GM19372 (cell line): ENCODE results near the gene ARNT2.
"Not testable (repeated sequence)": the region's sequence is repeated elsewhere in the genome, so short reads cannot be mapped to it uniquely, and the experiment has no call there.

Experiments used
- ATAC-seq: cut with Tn5 transposase; IDR thresholded peaks from one replicate; pipeline ENCODE4 v1.9.1; 2021; ENCODE audit warnings: mild to moderate bottlenecking, low read depth, moderate library complexity; ENCODE audit not compliant: unreplicated experiment

ARNT2 gene

GRCh38 chr15:80508783-80509182, 104.6 kb downstream of the ARNT2 start:
- ATAC-seq: no peak

DNA sequence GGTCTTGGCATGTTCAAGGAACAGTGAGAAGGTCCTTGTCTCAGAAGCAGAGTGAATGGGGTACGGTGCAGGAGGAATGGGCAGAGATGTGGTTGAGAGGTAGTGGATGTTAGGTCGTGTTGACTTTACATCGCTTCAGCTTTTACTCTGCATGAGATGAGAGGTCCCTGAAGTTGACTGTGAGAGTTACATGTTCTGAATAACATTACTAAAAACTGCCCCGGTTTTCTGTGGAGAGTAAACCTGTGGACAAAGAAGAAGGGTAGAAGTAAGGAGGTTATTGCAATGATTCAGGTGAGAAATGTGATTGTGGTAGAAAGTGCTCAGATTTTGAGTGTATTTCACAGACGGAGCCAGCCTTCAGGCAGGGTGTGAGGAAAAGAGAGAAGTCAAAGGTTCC, 105.6 kb downstream of the ARNT2 start:
- no peak for ATAC-seq

DNA sequence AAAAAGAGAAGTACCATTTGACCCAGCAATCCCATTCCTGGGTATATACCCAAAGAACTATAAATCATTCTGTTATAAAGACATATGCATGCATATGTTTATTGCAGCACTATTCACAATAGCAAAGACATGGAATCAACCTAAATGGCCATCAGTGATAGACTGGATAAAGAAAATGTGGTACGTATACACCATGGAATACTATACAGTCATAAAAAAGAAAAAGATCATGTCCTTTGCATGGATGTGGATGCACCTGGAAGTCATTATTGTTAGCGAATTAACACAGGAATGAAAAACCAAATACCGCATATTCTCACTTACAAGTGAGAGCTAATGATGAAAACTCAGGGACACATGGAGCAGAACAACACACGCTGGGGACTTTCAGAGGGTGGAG, 106.8 kb downstream of the ARNT2 start:
- ATAC-seq: not testable (repeated sequence)

GRCh38 chr15:80512726-80513660, 108.8 kb downstream of the ARNT2 start:
- ATAC-seq: no peak

- no peak for ATAC-seq
Measured at GRCh38 chr15:80514071-80514780, 110.0 kb downstream of the ARNT2 start.

DNA sequence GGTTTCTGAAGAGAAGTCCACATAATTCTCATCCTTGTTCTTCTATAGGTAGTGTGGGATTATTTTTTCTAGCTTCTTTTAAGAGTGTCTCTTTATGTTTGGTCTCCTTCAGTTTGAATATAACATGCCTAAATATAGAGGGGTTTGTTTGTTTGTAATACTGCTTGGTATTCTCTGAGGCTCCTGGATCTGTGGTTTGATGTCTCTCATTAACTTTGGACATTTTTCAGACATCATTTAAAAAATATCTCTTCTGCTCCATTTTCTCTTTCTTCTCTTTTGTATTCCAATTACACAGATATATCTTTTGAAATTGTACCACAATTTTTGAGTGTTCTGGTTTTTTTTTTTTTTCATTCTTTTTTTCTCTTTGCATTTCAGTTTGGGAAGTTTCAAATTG, 113.1 kb downstream of the ARNT2 start:
- no peak for ATAC-seq

- no peak for ATAC-seq
Measured at GRCh38 chr15:80518522-80518921, 114.3 kb downstream of the ARNT2 start.

DNA sequence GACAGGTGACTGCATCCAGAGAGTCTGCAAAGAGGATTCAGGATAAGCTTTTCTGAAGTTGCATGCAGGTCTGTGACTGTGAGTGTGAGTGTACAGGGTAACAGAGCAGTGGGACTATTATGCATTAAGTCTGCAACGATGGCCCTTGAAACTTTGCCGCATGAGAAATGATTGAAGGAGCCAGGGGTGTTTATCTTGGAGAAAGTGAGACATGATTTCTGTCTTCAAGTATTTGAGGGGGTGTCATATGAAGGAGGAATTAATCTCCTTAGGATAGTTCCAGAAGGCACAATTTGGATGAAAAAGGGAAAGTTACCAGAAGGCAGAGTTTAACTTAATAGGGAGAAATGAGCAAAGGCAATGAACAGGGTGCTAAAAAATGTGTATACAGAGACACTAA, 119.6 kb downstream of the ARNT2 start:
- no peak for ATAC-seq

DNA sequence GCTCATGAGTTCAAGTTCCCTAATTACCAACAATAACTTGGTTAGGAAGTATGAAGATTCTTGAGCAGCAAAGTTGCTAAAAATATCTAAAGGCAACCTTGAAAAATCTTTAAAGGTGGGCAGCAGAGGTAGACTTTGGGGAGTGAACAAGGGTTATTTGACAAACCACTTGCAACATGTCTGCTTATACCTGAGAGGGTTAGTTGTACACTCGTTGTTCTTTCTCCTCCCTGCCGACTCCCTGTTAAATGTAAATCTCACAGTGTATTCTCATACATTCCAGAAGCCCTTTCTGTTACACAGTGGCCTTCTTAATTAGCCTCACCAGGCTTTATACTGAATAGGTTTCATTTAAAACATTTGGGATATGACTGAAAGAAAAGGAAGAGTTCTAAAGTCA, 121.7 kb downstream of the ARNT2 start:
- no peak for ATAC-seq

DNA sequence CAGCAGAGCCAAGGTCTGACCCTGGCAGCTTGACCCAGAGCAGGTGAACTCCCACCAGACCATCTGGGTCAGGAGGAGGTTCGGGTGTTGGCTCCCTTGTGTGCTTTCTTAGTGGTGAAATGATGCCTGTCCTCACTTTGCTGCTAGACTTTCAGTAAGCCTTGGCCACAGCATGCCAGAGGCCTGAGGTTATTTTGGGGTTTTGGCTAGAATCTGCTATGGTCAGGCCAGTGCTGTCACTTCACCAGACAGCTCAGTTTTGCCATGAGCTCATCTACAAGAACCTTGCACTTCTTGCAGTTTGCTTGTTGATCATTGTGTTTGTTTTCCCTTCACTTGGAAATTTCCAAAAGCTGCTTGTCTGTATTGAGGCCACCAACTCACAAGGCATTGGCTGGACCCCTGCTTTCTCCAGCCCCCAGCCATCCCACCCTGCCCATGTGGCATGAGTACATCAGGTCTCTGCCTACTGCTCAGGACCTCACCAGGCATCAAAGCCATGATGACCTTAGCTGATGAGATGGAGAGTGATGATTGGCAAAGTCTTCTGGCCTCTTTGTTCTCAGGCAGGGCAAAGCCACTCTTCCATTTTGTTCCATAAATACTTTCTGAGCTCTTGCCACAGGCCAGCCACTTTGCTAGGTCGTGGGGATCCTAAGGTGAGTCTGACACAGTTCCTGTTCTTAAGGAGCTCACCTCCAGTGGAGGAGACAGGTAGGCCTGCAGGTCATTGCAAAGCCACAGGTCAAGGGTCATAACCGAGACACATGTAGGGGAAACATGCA, 122.6 kb downstream of the ARNT2 start:
- ATAC-seq: no peak

- no peak for ATAC-seq
Measured at GRCh38 chr15:80527406-80527805, 123.2 kb downstream of the ARNT2 start.

- no peak for ATAC-seq
Measured at GRCh38 chr15:80527961-80528360, 123.8 kb downstream of the ARNT2 start.

DNA sequence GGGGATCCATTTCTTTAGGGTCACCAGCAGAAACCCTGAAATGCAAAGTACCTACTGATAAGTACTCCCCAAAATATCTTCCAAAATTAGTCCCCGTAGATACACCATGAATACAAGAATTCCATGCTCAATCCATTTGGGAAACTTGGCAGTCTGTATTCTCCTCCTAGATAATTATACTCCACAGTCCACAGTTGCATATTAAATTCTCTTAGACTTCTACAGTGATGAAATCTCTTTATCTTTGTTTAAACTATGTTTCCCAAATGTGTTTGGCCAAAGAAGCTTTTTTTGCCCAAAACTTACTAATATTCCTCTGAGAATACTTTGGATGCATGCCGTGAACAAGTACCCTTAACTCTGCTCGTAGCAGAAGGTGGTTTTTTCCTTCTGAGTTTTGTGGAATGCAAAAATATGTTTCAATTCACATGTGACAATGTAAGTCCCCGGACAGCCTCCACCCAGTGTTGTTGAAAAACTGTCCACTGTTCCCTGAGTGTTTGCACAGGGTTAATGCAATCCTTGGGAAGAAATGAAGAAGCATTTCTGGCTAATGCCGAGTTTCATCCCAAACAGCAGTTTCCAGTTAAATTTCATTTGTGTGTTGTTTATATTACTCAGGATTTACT, 126.7 kb downstream of the ARNT2 start:
- ATAC-seq: no peak

DNA sequence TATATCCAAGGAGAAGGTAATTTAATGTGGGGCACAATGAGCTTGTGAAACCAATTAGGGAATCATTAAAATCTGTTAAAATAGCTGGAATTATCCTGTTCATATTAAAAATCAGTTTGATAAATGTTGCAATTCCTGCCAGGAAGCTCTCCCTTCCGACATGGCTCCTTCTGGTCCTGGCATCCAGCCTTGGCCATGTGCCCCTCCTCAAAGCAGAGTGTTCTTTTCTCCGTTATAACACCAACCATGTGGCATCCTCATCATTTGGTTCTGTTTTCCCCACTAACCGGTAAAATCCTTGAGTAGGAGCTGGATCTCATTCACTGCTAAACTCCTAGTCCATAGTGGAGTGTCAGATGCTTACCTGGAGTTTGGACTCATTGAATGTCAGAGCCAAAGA, 127.2 kb downstream of the ARNT2 start:
- ATAC-seq: no peak

- no peak for ATAC-seq
Measured at GRCh38 chr15:80531796-80532195, 127.6 kb downstream of the ARNT2 start.

DNA sequence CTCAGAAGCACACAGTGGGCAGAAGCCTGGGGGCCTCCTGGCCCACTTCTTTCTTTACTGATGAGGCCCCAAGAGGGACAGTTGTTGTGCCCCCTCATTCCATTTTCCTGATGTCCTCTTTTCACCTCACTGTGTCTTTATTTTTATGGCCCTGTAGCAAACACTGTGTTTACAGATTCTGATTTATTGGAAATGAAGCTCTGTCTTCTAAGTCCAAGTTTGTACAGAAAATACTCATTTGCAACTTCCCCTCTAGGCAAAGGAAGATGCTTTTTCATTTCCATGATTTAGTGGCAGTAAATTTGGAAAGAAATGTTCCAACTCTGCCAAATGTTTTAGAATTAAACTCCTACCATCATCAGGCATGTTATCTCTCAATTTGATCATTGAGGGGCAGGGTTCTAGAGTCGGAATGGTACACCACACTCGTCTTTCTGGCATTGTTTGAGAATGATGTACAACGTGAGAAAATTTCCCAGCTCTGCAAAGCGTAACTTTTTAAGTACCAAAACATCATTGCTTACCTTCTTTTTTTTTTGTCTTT, 129.7 kb downstream of the ARNT2 start:
- no peak for ATAC-seq

- ATAC-seq: no peak
Measured at GRCh38 chr15:80536231-80536630, 132.0 kb downstream of the ARNT2 start.

GRCh38 chr15:80536716-80537115, 132.5 kb downstream of the ARNT2 start:
- no peak for ATAC-seq

GRCh38 chr15:80545078-80545477, 140.9 kb downstream of the ARNT2 start:
- no peak for ATAC-seq

DNA sequence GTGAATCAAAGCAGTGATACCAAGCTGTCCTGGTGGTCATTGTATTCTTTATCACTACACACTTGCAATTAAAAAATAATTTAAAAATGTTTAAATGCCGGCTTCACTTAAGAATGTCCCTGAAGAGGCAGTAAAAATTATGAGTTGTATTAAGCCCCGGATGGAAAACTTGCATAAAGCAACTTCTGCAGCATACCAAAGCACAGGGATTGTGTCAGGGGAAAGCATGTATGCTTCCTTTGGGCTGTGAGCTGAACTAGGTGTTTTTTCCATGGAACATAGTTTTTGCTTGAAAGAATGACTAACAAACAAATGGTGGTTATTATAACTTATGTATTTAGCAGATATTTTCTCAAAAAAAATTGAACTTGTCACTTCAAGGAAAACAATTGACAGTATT, 143.1 kb downstream of the ARNT2 start:
- no peak for ATAC-seq
